Stimulated activated CD8-positive, alpha-beta memory T cell treated with anti-CD3 and anti-CD28 coated beads, Interleukin-12 subunit alpha, Interleukin-12 subunit beta, amount 100 ng/mL, for 4 hours (primary cell): Measurements from ENCODE around the gene GOPC.
A peak's percentile ranks its signal among the peaks of the same experiment; 100 is the strongest.
"Not testable (repeated sequence)": the region's sequence is repeated elsewhere in the genome, so short reads cannot be mapped to it uniquely, and the experiment has no call there.

ENCODE experiments used
- DNase-seq: peaks from one replicate; pipeline ENCODE4 v3.0.0-alpha.2; 2020; ENCODE audit warnings: low read depth

Gene GOPC

GRCh38 chr6:117548797-117549301, 53.5 kb downstream of the GOPC start:
- peak; percentile 6 for DNase-seq

- DNase-seq, result peak; percentile 29
Observed at GRCh38 chr6:117547688-117548621, 54.4 kb downstream of the GOPC start.

- DNase-seq, result no peak
Observed at GRCh38 chr6:117546674-117547073, 55.6 kb downstream of the GOPC start.

GRCh38 chr6:117545161-117545595, 57.1 kb downstream of the GOPC start:
- no peak for DNase-seq

GRCh38 chr6:117544716-117545115, 57.6 kb downstream of the GOPC start:
- DNase-seq, result no peak

- DNase-seq, result no peak
Observed at GRCh38 chr6:117542493-117542892, 59.8 kb downstream of the GOPC start.

- no peak for DNase-seq
Observed at GRCh38 chr6:117540670-117541069, 61.6 kb downstream of the GOPC start.

- DNase-seq, result no peak
Observed at GRCh38 chr6:117538615-117539014, 63.7 kb downstream of the GOPC start.

GRCh38 chr6:117536317-117536716, 66.0 kb downstream of the GOPC start:
- no peak for DNase-seq

- DNase-seq, result no peak
Observed at GRCh38 chr6:117534974-117535373, 67.3 kb downstream of the GOPC start.

GRCh38 chr6:117533775-117534174, 68.5 kb downstream of the GOPC start:
- DNase-seq, result no peak

- no peak for DNase-seq
Observed at GRCh38 chr6:117531809-117532725, 70.2 kb downstream of the GOPC start.

- no peak for DNase-seq
Observed at GRCh38 chr6:117531346-117531745, 71.0 kb downstream of the GOPC start.

- DNase-seq, result no peak
Observed at GRCh38 chr6:117530467-117531242, 71.7 kb downstream of the GOPC start.

GRCh38 chr6:117525607-117526006, 76.7 kb downstream of the GOPC start:
- no peak for DNase-seq

GRCh38 chr6:117521791-117522502, 80.4 kb downstream of the GOPC start:
- no peak for DNase-seq

GRCh38 chr6:117520603-117521395, 81.5 kb downstream of the GOPC start:
- no peak for DNase-seq

GRCh38 chr6:117518870-117519269, 83.4 kb downstream of the GOPC start:
- DNase-seq, result no peak

GRCh38 chr6:117517995-117518394, 84.3 kb downstream of the GOPC start:
- DNase-seq, result not testable (repeated sequence)

GRCh38 chr6:117515326-117515725, 87.0 kb downstream of the GOPC start:
- no peak for DNase-seq
